Endodermal cell (in vitro differentiated cells): Measurements from ENCODE around the gene MPPED2. TPM values are rescaled to one million over a fixed set of nuclear protein-coding genes. Genes with fewer than 3 reads are reported as not detected.

Experiments used
- DNase-seq: peaks from one replicate; pipeline ENCODE4 v3.0.0-alpha.2; 2017
- H3K27ac ChIP-seq: 2 replicates; pipeline ENCODE4 v1.5.1; 2013; ENCODE audit warnings: mild to moderate bottlenecking, low read depth, low read length, moderate library complexity
- H3K27me3 ChIP-seq: 2 replicates; pipeline ENCODE4 v1.6.1; 2013; ENCODE audit warnings: mild to moderate bottlenecking, low read length, moderate library complexity; ENCODE audit not compliant: insufficient read depth, control insufficient read depth, poor library complexity, severe bottlenecking
- H3K36me3 ChIP-seq: 2 replicates; pipeline ENCODE4 v1.7.0; 2013; ENCODE audit warnings: mild to moderate bottlenecking, low read length, moderate library complexity; ENCODE audit not compliant: control insufficient read depth, insufficient read depth
- H3K4me1 ChIP-seq: one replicate; pipeline ENCODE4 v1.7.0; 2013; ENCODE audit warnings: low read length; ENCODE audit not compliant: control insufficient read depth, insufficient read depth
- H3K4me3 ChIP-seq: 2 replicates; pipeline ENCODE4 v1.5.1; 2013; ENCODE audit warnings: mild to moderate bottlenecking, low read length, moderate library complexity
- H3K9ac ChIP-seq: 2 replicates; pipeline ENCODE4 v1.6.1; 2013; ENCODE audit warnings: mild to moderate bottlenecking, low read length, moderate library complexity; ENCODE audit not compliant: poor library complexity, severe bottlenecking; ENCODE audit errors: extremely low read depth
- H3K9me3 ChIP-seq: 2 replicates; pipeline ENCODE4 v1.6.1; 2013; ENCODE audit warnings: mild to moderate bottlenecking, low read length, moderate library complexity; ENCODE audit not compliant: control insufficient read depth
- H3K27ac Mint-ChIP-seq: 2 replicates; pipeline ENCODE4 v1.8.0; 2020; ENCODE audit warnings: mixed read lengths
- H3K27me3 Mint-ChIP-seq: 2 replicates; pipeline ENCODE4 v1.8.0; 2021; ENCODE audit warnings: mild to moderate bottlenecking, mixed read lengths; ENCODE audit not compliant: insufficient read depth
- H3K36me3 Mint-ChIP-seq: 2 replicates; pipeline ENCODE4 v1.8.0; 2020; ENCODE audit warnings: low read depth, mixed read lengths
- H3K4me1 Mint-ChIP-seq: 2 replicates; pipeline ENCODE4 v1.8.0; 2020; ENCODE audit warnings: mixed read lengths
- H3K4me3 Mint-ChIP-seq: 2 replicates; pipeline ENCODE4 v1.8.0; 2020; ENCODE audit warnings: mild to moderate bottlenecking, moderate library complexity, mixed read lengths
- H3K9me3 Mint-ChIP-seq: 2 replicates; pipeline ENCODE4 v1.8.0; 2020; ENCODE audit warnings: mild to moderate bottlenecking, mixed read lengths
- WGBS, 2 experiments: methylation state at CpG; one replicate each; pipeline versions ENCODE4 v1.1.5 to v1.1.7; 2013; ENCODE audit warnings: missing lambda C conversion rate in 2 of 2, mixed read lengths in 1 of 2; ENCODE audit not compliant: insufficient coverage in 1 of 2, insufficient read length in 1 of 2; 5-methylcytosine and 5-hydroxymethylcytosine counted together
- total RNA-seq, 2 donors: library from RNA; stranded (reverse); fragmentation: NEBNext Ultra II Directional in 1 of 2; extraction: Animal tissue kit (Norgen Biotek cat#: 25700) in 1 of 2; gene quantifications; 2 replicates in 1 of 2; 3 replicates in 1 of 2; pipeline ENCODE4 v1.2.1, GENCODE V29; 2021
- TF ChIP-seq, protein P1 (sequence below): fragments of 200-600 bp; sonication (generic); conservative IDR thresholded peaks from 2 replicates; pipeline ENCODE4 v1.5.0; 2021; ENCODE audit warnings: antibody characterized with exemption, mild to moderate bottlenecking

The MPPED2 gene
- total RNA-seq, 2 donors from 2014 or later = 1.5 to 16.4 TPM

DNA sequence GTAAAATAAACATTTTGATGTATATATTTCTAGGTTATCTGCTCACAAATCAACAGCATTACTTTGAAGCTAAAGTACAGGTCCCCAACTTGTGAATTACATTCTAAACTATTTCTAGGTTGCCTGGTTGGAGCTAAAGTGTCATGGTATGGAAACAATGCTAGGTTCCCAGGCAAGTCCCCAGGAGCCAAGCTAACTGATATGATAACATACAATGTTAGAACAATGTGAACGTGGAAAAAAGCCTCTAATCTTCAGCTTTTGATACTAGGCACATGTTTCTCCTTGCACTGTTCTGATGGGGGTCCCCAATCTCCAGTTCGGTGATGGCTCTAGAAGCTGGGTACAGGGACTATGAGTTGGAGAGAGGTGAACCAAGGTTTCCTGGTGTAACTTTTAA, 153.4 kb downstream of the MPPED2 start:
- no peak overlapping the region for H3K4me3 ChIP-seq
- no peaks in the 10 kb centered on the region for H3K27me3 ChIP-seq
- H3K36me3 Mint-ChIP-seq = no peaks in the 10 kb centered on the region
- DNase-seq = no peak
- no peak overlapping the region for H3K4me3 Mint-ChIP-seq
- H3K27ac ChIP-seq = no peak overlapping the region
- H3K4me1 Mint-ChIP-seq = peaks cover 60% of the 10 kb centered on the region
- no peaks in the 10 kb centered on the region for H3K27me3 Mint-ChIP-seq
- TF ChIP-seq, protein P1, sequence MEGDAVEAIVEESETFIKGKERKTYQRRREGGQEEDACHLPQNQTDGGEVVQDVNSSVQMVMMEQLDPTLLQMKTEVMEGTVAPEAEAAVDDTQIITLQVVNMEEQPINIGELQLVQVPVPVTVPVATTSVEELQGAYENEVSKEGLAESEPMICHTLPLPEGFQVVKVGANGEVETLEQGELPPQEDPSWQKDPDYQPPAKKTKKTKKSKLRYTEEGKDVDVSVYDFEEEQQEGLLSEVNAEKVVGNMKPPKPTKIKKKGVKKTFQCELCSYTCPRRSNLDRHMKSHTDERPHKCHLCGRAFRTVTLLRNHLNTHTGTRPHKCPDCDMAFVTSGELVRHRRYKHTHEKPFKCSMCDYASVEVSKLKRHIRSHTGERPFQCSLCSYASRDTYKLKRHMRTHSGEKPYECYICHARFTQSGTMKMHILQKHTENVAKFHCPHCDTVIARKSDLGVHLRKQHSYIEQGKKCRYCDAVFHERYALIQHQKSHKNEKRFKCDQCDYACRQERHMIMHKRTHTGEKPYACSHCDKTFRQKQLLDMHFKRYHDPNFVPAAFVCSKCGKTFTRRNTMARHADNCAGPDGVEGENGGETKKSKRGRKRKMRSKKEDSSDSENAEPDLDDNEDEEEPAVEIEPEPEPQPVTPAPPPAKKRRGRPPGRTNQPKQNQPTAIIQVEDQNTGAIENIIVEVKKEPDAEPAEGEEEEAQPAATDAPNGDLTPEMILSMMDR = no peak
- 48% methylated on average over 2 of the region's 2 CpGs; no CpG with 5 or more reads in 1 of the 2 experiments for WGBS, 2 experiments
- peak overlapping the region; percentile 92 for H3K27ac Mint-ChIP-seq
- peaks cover 2% of the 10 kb centered on the region for H3K9me3 Mint-ChIP-seq
- H3K9me3 ChIP-seq = no peaks in the 10 kb centered on the region
- peaks cover 21% of the 10 kb centered on the region for H3K4me1 ChIP-seq
- no peaks in the 10 kb centered on the region for H3K36me3 ChIP-seq
- H3K9ac ChIP-seq = peak overlapping the region; percentile 27

DNA sequence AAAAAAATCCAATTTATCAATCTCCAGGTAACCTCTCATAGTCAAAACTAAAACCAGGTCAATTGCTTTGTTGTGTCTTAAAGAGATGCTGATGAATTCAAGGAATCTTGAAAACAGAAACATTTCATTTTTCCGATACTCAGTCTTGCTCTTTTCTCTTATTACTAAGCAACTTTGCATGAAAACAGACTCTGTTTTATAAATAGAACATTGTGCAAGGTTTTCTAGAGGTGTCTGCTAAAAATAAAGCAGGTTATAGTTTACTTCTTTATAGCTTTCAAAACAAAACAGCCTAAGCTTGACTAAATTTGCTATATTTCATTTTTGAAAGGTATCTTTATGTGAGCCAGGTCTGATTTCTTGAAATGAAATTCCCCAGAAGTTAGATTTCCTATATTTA, 154.0 kb downstream of the MPPED2 start:
- H3K27me3 ChIP-seq = no peaks in the 10 kb centered on the region
- DNase-seq = no peak
- Mint-ChIP-seq H3K27ac (peak overlapping the region; percentile 92), H3K36me3 (no peaks in the 10 kb centered on the region), H3K9me3 (peaks cover 2% of the 10 kb centered on the region), H3K4me1 (peaks cover 55% of the 10 kb centered on the region), H3K4me3 (no peak overlapping the region), H3K27me3 (no peaks in the 10 kb centered on the region)
- H3K4me1 ChIP-seq = peaks cover 21% of the 10 kb centered on the region
- 82% methylated on average over 1 of the region's 1 CpG; no CpG with 5 or more reads in 1 of the 2 experiments for WGBS, 2 experiments
- peak overlapping the region; percentile 27 for H3K9ac ChIP-seq
- H3K9me3 ChIP-seq = no peaks in the 10 kb centered on the region
- TF ChIP-seq, protein P1 = no peak
- H3K36me3 ChIP-seq = no peaks in the 10 kb centered on the region
- no peak overlapping the region for H3K4me3 ChIP-seq
- H3K27ac ChIP-seq = no peak overlapping the region

DNA sequence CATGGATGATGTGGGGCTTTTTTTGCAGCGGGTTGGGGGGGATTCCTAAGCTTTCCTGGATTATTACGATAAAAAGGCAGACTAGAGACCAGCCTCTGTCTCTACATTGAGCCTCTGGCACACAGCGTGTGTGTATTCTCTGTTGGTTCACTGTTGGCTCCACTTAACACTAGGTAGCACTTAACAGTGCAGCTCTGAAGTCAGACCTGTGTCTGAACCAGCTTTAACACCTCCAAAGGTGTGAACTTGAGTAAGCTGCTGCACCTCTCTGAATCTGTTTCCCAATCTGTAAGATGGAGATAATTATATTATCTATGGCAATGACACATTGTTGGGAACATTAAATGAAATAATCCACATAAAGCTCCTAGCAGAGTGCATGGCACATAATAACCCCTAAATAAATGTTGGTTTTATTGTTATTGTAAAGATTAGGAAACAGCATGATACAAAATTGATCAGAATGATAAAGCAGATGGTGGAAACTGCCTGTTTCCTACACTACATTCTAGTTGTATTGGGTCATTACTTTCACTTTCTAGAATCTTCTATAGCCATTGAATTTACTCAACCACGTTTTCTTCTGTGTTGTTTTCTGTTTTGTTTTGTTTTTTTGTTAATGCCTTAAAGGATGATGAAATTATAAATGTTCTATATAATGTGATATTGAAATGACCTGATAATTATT, 154.9 kb downstream of the MPPED2 start:
- Mint-ChIP-seq H3K4me3 (no peak overlapping the region), H3K27ac (peak overlapping the region; percentile 46), H3K27me3 (no peaks in the 10 kb centered on the region)

More for the DNA sequence above, 154.9 kb downstream of the MPPED2 start:
- H3K4me3 ChIP-seq = no peak overlapping the region
- DNase-seq = no peak
- H3K27ac ChIP-seq = no peak overlapping the region
- H3K9me3 Mint-ChIP-seq = peaks cover 2% of the 10 kb centered on the region
- 62 to 76% methylated on average over 3 to 4 of the region's 4 CpGs for WGBS, 2 experiments
- H3K4me1 Mint-ChIP-seq = peaks cover 49% of the 10 kb centered on the region
- H3K36me3 Mint-ChIP-seq = no peaks in the 10 kb centered on the region
- H3K9ac ChIP-seq = no peak overlapping the region
- no peaks in the 10 kb centered on the region for H3K27me3 ChIP-seq
- H3K36me3 ChIP-seq = no peaks in the 10 kb centered on the region
- TF ChIP-seq, protein P1 = no peak
- H3K4me1 ChIP-seq = peaks cover 20% of the 10 kb centered on the region
- H3K9me3 ChIP-seq = no peaks in the 10 kb centered on the region
